IgD-negative memory B cell (primary cell): Measurements from ENCODE around the gene ARHGEF6. TPM values are rescaled to one million over a fixed set of nuclear protein-coding genes. Genes with fewer than 3 reads are reported as not detected.

ENCODE experiments used
- H3K27ac Mint-ChIP-seq, 3 donors: one replicate each; pipeline ENCODE4 v1.8.0; 2020 to 2022; ENCODE audit warnings: mild to moderate bottlenecking in 3 of 3, mixed read lengths in 3 of 3, moderate library complexity in 1 of 3
- H3K27me3 Mint-ChIP-seq: one replicate; pipeline ENCODE4 v1.8.0; 2021; ENCODE audit warnings: mixed read lengths
- H3K36me3 Mint-ChIP-seq: one replicate; pipeline ENCODE4 v1.8.0; 2020; ENCODE audit warnings: mild to moderate bottlenecking, mixed read lengths
- H3K4me1 Mint-ChIP-seq, 3 donors: one replicate each; pipeline ENCODE4 v1.8.0; 2020 to 2022; ENCODE audit warnings: mixed read lengths in 3 of 3, mild to moderate bottlenecking in 1 of 3
- H3K4me3 Mint-ChIP-seq, 4 donors: one replicate each; pipeline ENCODE4 v1.8.0; 2020 to 2022; ENCODE audit warnings: mild to moderate bottlenecking in 4 of 4, mixed read lengths in 4 of 4, moderate library complexity in 3 of 4
- H3K9me3 Mint-ChIP-seq, 3 donors: one replicate each; pipeline ENCODE4 v1.8.0; 2020 to 2021; ENCODE audit warnings: mixed read lengths in 3 of 3, mild to moderate bottlenecking in 1 of 3
- polyA plus RNA-seq: library from polyadenylated mRNA; unstranded; fragments of 300-500 nt; fragmentation: Illumina TruSeq; gene quantifications from one replicate; pipeline ENCODE4 v1.2.3, GENCODE V29; 2021

The ARHGEF6 gene
- polyA plus RNA-seq, 1 donor from 2014 or later: 39.6 TPM

DNA sequence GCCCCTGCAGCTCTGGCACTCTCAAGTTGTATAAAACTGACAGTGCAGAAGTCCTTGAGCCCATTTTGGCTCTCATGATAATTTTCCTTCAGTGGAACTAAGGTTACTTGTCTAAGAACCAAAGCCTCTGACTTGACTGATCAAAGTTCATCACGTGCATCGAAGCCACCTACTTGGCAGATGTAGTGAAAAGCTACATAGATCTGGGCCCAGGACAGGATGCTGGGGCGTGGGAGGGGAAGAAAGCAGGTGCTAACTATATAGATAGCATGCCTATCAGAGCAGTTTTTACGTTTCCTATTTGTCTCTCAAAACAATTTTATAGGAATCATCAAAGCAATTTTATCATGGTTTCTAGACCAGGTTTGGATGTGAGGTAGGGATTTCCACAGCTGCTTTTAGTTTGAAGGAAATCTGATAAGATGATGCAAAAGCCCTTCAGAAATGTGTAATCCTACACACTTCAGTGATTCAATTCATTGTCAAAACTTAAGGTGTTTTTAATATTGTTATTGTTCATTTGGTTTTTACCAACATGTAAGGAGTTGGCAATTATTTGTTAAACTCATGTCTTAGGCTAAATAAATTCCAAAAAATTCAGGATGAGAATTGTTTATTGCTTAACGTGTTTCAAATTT is 134.0 kb downstream of the ARHGEF6 start:
- no peak overlapping the region for H3K4me3 Mint-ChIP-seq
- H3K27me3 Mint-ChIP-seq: no peaks in the 10 kb centered on the region
- H3K4me1 Mint-ChIP-seq: no peaks in the 10 kb centered on the region
- H3K9me3 Mint-ChIP-seq: peaks cover 0 to 1% (median 0%) of the 10 kb centered on the region in 3 donors
- no peak overlapping the region for H3K27ac Mint-ChIP-seq
- peaks cover 2% of the 10 kb centered on the region for H3K36me3 Mint-ChIP-seq

DNA sequence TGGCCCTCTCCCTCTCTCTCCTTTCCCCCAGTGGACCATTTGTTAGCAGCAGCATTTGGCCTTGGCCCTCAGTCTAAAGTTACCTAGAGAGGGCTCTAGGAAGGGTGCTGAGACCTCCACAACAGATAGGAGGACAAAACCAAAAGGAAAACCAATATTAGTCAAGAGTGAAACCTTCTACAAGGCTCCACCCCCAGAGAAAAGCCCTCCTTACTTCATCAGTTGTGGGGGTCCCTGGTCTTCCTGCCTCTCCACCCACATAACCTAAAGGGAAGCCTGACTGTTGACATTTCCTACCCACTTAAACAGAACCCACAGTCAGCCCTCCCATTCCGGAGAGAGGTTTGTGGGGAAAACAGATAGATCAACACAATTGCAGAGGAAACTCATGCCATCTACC is 137.5 kb downstream of the ARHGEF6 start:
- Mint-ChIP-seq H3K36me3 (no peaks in the 10 kb centered on the region), H3K4me3 (no peak overlapping the region), H3K27ac (no peak overlapping the region), H3K27me3 (no peaks in the 10 kb centered on the region), H3K4me1 (peaks cover 0 to 4% (median 0%) of the 10 kb centered on the region in 3 donors), H3K9me3 (peaks cover 0 to 1% (median 0%) of the 10 kb centered on the region in 3 donors)

DNA sequence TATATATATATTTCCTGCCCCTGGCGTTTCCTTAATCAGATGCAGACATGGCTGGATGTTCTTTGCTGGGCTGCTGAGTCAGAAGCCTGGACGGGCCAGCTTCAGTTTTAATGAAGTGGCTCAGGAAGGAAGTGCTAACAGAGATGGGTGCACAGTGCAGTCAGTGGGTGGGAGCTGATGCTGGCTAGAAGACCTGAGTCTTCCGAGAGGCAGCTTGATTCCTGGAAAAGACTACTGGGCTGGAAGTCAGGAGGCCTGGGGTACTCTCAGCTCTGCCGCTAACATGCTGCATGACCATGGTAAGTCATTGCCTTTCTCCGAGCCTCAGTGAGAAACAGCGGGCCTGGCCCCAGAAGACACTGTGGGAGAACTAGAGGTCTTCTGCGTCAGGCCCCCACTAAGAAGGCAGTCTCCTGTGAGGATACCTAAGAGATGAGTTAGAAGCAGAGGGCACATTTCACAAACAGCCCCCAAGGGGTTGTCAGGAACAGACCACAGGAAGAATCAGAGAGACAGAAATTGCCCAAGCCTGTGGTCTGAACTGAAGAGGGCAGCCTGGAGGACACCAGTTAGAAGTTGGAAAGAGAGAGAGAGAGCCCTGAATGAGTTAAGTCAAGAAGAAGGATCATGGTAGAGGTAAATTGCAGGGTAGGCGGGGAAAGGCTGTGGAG is 141.1 kb downstream of the ARHGEF6 start:
- Mint-ChIP-seq H3K4me1 (peaks cover 8 to 11% (median 9%) of the 10 kb centered on the region in 3 donors), H3K9me3 (no peaks in the 10 kb centered on the region), H3K4me3 (no peak overlapping the region), H3K36me3 (no peaks in the 10 kb centered on the region), H3K27ac (peak overlapping the region in 1 of 3 donors; percentile 1), H3K27me3 (peaks cover 2% of the 10 kb centered on the region)

DNA sequence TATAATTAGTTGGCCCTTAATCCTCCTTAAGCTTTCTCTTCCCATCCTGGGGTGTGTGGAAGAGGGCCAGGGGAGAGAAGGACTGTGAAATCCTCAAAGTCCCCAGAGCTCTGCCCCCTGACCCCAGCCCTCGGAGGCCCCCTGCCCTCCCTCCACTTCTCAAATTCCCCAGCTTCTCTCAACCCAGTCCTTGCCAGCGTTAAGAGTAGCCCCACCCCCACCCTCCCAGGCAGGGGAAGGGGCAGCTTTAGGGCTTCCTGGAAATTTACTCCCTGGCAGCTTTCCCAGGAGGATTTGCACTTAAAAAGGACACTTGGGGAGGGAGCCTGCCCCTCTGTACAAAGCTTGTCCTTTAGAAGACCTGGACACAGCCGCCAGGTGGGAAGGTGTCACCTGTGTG is 144.6 kb downstream of the ARHGEF6 start:
- Mint-ChIP-seq H3K27me3 (peaks cover 4% of the 10 kb centered on the region), H3K9me3 (no peaks in the 10 kb centered on the region), H3K4me3 (no peak overlapping the region), H3K27ac (no peak overlapping the region), H3K36me3 (no peaks in the 10 kb centered on the region), H3K4me1 (peaks cover 8 to 12% (median 11%) of the 10 kb centered on the region in 3 donors)

GRCh38 chrX:136635235-136635634 is 145.5 kb downstream of the ARHGEF6 start:
- Mint-ChIP-seq H3K36me3 (no peaks in the 10 kb centered on the region), H3K4me1 (peaks cover 8 to 12% (median 11%) of the 10 kb centered on the region in 3 donors), H3K27me3 (peaks cover 4% of the 10 kb centered on the region), H3K27ac (peak overlapping the region in 1 of 3 donors; percentile 76), H3K9me3 (no peaks in the 10 kb centered on the region), H3K4me3 (peak overlapping the region in 1 of 4 donors; percentile 50)

DNA sequence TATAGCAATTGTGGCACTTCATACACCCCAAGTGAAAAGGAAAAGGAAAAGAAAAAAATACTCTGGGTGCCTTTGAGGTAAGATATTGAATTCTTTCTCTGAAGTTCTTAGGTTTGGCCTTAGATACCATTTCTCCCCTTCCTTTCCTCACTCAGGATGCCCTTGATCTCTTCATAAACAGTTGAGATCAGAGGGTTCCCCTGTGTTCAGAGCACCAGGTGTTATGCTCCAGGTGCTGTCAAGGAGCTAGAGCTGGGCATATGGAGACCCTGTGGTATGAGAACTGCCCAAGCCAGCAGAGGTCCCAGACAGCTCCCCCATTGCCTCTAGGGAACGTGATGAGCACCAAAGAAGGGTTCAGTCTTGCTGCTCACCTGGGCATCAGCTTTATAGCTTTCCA is 149.9 kb downstream of the ARHGEF6 start:
- Mint-ChIP-seq H3K27ac (no peak overlapping the region), H3K4me3 (no peak overlapping the region), H3K36me3 (peaks cover 1% of the 10 kb centered on the region), H3K9me3 (no peaks in the 10 kb centered on the region), H3K4me1 (peaks cover 6 to 10% (median 8%) of the 10 kb centered on the region in 3 donors), H3K27me3 (peaks cover 3% of the 10 kb centered on the region)

- H3K9me3 Mint-ChIP-seq: peaks cover 0 to 2% (median 0%) of the 10 kb centered on the region in 3 donors
- H3K36me3 Mint-ChIP-seq: peaks cover 1% of the 10 kb centered on the region
- no peaks in the 10 kb centered on the region for H3K4me1 Mint-ChIP-seq
- peaks cover 3% of the 10 kb centered on the region for H3K27me3 Mint-ChIP-seq
- H3K27ac Mint-ChIP-seq: no peak overlapping the region
- H3K4me3 Mint-ChIP-seq: no peak overlapping the region
Observed at GRCh38 chrX:136629084-136629750, 151.5 kb downstream of the ARHGEF6 start.

DNA sequence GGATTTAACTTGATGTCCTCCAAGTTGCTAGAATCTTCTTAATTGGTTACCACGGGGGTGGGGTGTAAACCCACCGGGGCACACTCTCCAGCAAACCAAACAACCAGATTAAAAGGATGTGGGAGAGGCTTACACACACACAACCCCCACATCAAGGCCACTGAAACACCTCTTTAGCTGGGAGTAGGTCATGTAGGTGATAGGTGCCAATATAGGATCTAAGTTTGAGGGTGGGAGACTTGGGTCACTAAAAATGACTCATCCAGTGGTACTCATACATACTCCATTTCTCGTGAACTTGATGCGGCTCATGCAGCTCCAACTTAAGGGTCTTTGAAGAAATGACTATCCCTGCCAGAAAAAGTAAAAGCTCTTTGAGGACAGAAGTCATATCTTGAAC is 153.3 kb downstream of the ARHGEF6 start:
- H3K36me3 Mint-ChIP-seq: peaks cover 1% of the 10 kb centered on the region
- H3K27me3 Mint-ChIP-seq: no peaks in the 10 kb centered on the region
- H3K27ac Mint-ChIP-seq: no peak overlapping the region
- H3K9me3 Mint-ChIP-seq: peaks cover 0 to 5% (median 0%) of the 10 kb centered on the region in 3 donors
- no peaks in the 10 kb centered on the region for H3K4me1 Mint-ChIP-seq
- H3K4me3 Mint-ChIP-seq: no peak overlapping the region

- Mint-ChIP-seq H3K27me3 (no peaks in the 10 kb centered on the region), H3K4me3 (no peak overlapping the region), H3K36me3 (peaks cover 1% of the 10 kb centered on the region), H3K27ac (no peak overlapping the region), H3K9me3 (peaks cover 0 to 5% (median 0%) of the 10 kb centered on the region in 3 donors), H3K4me1 (no peaks in the 10 kb centered on the region)
Observed at GRCh38 chrX:136626891-136627290, 153.8 kb downstream of the ARHGEF6 start.

DNA sequence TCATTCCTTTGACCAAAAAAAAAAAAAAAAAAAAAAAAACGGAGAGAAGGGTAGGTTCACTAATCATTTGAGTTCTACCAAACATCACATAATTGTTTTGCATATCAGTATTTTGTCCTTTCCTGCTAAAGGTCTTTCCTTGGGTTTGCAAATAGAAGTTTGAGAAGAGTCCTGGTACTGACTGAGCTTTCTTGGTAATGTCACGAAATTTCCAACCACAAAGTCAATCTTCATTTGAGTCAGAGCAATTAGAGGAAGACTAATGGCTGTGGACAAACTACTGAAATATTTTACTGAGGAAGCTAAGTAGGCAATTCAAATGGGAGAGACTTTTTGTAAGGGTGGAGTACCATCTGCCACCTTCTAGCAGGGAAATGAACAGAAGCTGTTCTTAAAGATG is 154.5 kb downstream of the ARHGEF6 start:
- H3K27ac Mint-ChIP-seq: no peak overlapping the region
- H3K4me1 Mint-ChIP-seq: no peaks in the 10 kb centered on the region
- peaks cover 0 to 5% (median 0%) of the 10 kb centered on the region in 3 donors for H3K9me3 Mint-ChIP-seq
- no peak overlapping the region for H3K4me3 Mint-ChIP-seq
- peaks cover 1% of the 10 kb centered on the region for H3K36me3 Mint-ChIP-seq
- H3K27me3 Mint-ChIP-seq: no peaks in the 10 kb centered on the region

GRCh38 chrX:136625246-136625645 is 155.5 kb downstream of the ARHGEF6 start:
- peaks cover 0 to 5% (median 0%) of the 10 kb centered on the region in 3 donors for H3K9me3 Mint-ChIP-seq
- no peak overlapping the region for H3K4me3 Mint-ChIP-seq
- no peaks in the 10 kb centered on the region for H3K27me3 Mint-ChIP-seq
- H3K36me3 Mint-ChIP-seq: peaks cover 1% of the 10 kb centered on the region
- H3K27ac Mint-ChIP-seq: no peak overlapping the region
- H3K4me1 Mint-ChIP-seq: no peaks in the 10 kb centered on the region

DNA sequence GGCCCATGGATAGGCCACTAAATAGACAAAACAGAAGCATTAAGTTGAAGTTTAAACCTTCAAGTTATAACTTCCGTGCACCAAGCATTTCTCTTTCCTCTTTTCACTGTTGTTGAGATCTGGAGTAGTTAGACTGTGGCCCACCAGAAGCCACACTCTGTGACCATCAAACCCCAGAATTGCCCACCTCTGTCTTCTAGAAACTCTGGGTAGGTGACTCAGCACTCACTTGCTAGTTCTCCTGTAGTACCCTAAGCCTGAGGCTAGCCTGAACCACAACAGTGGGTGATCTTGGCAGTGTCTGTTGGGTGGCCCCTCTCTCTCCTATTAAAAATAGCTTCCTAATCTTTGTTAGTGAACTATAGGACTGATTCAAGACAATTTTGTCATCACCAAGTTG is 157.3 kb downstream of the ARHGEF6 start:
- H3K4me1 Mint-ChIP-seq: no peaks in the 10 kb centered on the region
- H3K9me3 Mint-ChIP-seq: peaks cover 0 to 5% (median 0%) of the 10 kb centered on the region in 3 donors
- no peak overlapping the region for H3K27ac Mint-ChIP-seq
- no peaks in the 10 kb centered on the region for H3K27me3 Mint-ChIP-seq
- no peak overlapping the region for H3K4me3 Mint-ChIP-seq
- no peaks in the 10 kb centered on the region for H3K36me3 Mint-ChIP-seq

DNA sequence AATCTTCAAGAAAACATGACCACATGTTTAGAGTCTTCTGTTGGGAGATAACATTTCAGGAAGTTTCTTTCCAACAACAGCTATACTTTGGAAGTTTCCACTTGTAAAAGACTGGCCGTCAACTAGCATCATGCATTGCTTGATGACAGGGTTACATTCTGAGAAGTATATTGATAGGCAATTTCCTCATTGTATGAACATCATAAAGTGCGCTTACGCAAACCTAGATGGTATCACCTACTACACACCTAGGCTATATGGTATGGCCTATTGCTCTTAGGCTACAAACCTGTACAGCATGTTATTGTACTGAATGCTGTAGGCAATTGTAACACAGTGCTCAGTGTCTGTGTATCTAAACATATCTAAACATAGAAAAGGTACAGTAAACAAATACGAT is 158.2 kb downstream of the ARHGEF6 start:
- H3K4me1 Mint-ChIP-seq: no peaks in the 10 kb centered on the region
- no peaks in the 10 kb centered on the region for H3K36me3 Mint-ChIP-seq
- peaks cover 0 to 5% (median 0%) of the 10 kb centered on the region in 3 donors for H3K9me3 Mint-ChIP-seq
- H3K27ac Mint-ChIP-seq: no peak overlapping the region
- H3K27me3 Mint-ChIP-seq: no peaks in the 10 kb centered on the region
- H3K4me3 Mint-ChIP-seq: no peak overlapping the region

- no peaks in the 10 kb centered on the region for H3K4me1 Mint-ChIP-seq
- H3K27ac Mint-ChIP-seq: no peak overlapping the region
- H3K27me3 Mint-ChIP-seq: no peaks in the 10 kb centered on the region
- H3K9me3 Mint-ChIP-seq: peaks cover 0 to 5% (median 0%) of the 10 kb centered on the region in 3 donors
- no peaks in the 10 kb centered on the region for H3K36me3 Mint-ChIP-seq
- H3K4me3 Mint-ChIP-seq: no peak overlapping the region
Observed at GRCh38 chrX:136620780-136621179, 160.0 kb downstream of the ARHGEF6 start.

DNA sequence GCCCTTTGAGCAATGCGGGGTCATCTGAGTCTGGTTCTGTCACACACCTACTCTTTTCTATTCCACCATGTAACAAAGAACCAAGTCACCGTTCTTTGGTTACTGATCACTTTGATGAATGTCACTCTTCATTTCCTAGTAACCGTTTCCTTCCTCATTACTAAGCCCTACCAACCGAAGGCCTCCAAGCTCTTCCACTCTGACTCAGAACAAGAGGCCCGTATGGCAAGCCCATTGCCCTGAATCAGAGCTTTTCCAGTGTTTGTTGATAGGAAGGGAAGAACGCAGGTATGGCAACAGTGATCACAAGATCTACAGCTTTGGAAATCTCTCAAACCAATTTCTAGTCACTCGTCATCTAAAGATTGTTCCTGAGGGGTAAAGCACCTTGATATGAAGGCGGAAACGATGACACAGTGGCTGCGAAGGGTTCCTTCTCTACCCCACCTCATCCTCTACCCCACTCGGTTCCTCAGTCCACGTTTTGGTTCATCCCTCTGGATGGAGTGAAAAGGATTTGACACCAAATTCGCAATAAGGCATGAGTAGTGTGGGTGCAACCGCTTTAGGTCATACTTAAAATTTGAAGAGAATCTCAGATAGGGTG is 160.7 kb downstream of the ARHGEF6 start:
- Mint-ChIP-seq H3K4me3 (no peak overlapping the region), H3K36me3 (no peaks in the 10 kb centered on the region), H3K9me3 (peaks cover 0 to 5% (median 0%) of the 10 kb centered on the region in 3 donors), H3K4me1 (no peaks in the 10 kb centered on the region), H3K27ac (peak overlapping the region in 1 of 3 donors; percentile 56), H3K27me3 (no peaks in the 10 kb centered on the region)
